Hepatocyte (in vitro differentiated cells): ENCODE results near the gene SEMA4C. TPM values are rescaled to one million over a fixed set of nuclear protein-coding genes. Genes with fewer than 3 reads are reported as not detected.

Experiments
- DNase-seq: peaks from one replicate; pipeline ENCODE4 v3.0.0-alpha.2; 2016; ENCODE audit warnings: low spot score
- H2AFZ ChIP-seq: fragments of 200-600 bp; sonication (generic); 2 replicates; pipeline ENCODE4 v1.6.0; 2016; ENCODE audit warnings: antibody characterized with exemption, mild to moderate bottlenecking
- H3K27ac ChIP-seq: fragments of 200-600 bp; sonication (generic); 2 replicates; pipeline ENCODE4 v1.5.1; 2016; ENCODE audit warnings: mild to moderate bottlenecking
- H3K27me3 ChIP-seq: fragments of 200-600 bp; sonication (generic); 2 replicates; pipeline ENCODE4 v1.6.1; 2016
- H3K36me3 ChIP-seq: fragments of 200-600 bp; sonication (generic); replicated peaks from 2 replicates; pipeline ENCODE4 v1.5.1; 2016; ENCODE audit warnings: low read depth; ENCODE audit not compliant: insufficient read depth
- H3K4me1 ChIP-seq: fragments of 200-600 bp; sonication (generic); 2 replicates; pipeline ENCODE4 v1.5.1; 2016; ENCODE audit warnings: mild to moderate bottlenecking, moderate library complexity; ENCODE audit not compliant: insufficient read depth
- H3K4me2 ChIP-seq: fragments of 200-600 bp; sonication (generic); 2 replicates; pipeline ENCODE4 v1.6.0; 2016
- H3K4me3 ChIP-seq: fragments of 200-600 bp; sonication (generic); 2 replicates; pipeline ENCODE4 v1.5.1; 2016; ENCODE audit warnings: mild to moderate bottlenecking
- H3K79me2 ChIP-seq: fragments of 200-600 bp; sonication (generic); 2 replicates; pipeline ENCODE4 v1.6.0; 2017; ENCODE audit warnings: mild to moderate bottlenecking
- H3K9me2 ChIP-seq: fragments of 200-600 bp; sonication (generic); replicated peaks from 2 replicates; pipeline ENCODE4 v1.6.0; 2017; ENCODE audit warnings: mild to moderate bottlenecking; ENCODE audit not compliant: insufficient read depth
- H3K9me3 ChIP-seq: fragments of 200-600 bp; sonication (generic); 2 replicates; pipeline ENCODE4 v1.5.1; 2016; ENCODE audit warnings: low read depth, mild to moderate bottlenecking
- H4K20me1 ChIP-seq: fragments of 200-600 bp; sonication (generic); 2 replicates; pipeline ENCODE4 v1.6.0; 2016; ENCODE audit warnings: mild to moderate bottlenecking; ENCODE audit not compliant: insufficient read depth, poor library complexity, severe bottlenecking
- EZH2 ChIP-seq: fragments of 200-600 bp; sonication (generic); IDR thresholded peaks from 2 replicates; pipeline ENCODE4 v1.6.1; 2016; ENCODE audit warnings: antibody characterized with exemption, mild to moderate bottlenecking, borderline replicate concordance
- EZH2phosphoT487 ChIP-seq: fragments of 200-600 bp; sonication (generic); IDR thresholded peaks from one replicate; pipeline ENCODE4 v1.6.1; 2018; ENCODE audit warnings: antibody characterized with exemption, mild to moderate bottlenecking, low read depth, moderate library complexity; ENCODE audit not compliant: unreplicated experiment, severe bottlenecking
- WGBS: methylation state at CpG from one replicate; pipeline ENCODE4 v1.1.6; 2016; ENCODE audit warnings: low lambda C conversion rate; ENCODE audit errors: missing lambda C conversion rate; 5-methylcytosine and 5-hydroxymethylcytosine counted together
- polyA plus RNA-seq: library from polyadenylated mRNA; unstranded; fragments of >200 nt; fragmentation: Nextera tagmentation; extraction: Ambion mirVana; gene quantifications from 2 replicates; pipeline ENCODE4 v1.2.1, GENCODE V29; 2016
- total RNA-seq: library from RNA; depleted of rRNA; stranded (reverse); fragments of >200 nt; gene quantifications from 2 replicates; pipeline ENCODE4 v1.2.3, GENCODE V29; 2014
- TF ChIP-seq, protein P1 (sequence below): fragments of 200-600 bp; sonication (generic); IDR thresholded peaks from 2 replicates; pipeline ENCODE4 v1.5.1; 2016; ENCODE audit warnings: antibody characterized with exemption, mild to moderate bottlenecking; ENCODE audit not compliant: poor library complexity

The SEMA4C gene
- total and polyA plus RNA-seq, 2 experiments from 2014 or later = 28.6 to 37.5 TPM

DNA sequence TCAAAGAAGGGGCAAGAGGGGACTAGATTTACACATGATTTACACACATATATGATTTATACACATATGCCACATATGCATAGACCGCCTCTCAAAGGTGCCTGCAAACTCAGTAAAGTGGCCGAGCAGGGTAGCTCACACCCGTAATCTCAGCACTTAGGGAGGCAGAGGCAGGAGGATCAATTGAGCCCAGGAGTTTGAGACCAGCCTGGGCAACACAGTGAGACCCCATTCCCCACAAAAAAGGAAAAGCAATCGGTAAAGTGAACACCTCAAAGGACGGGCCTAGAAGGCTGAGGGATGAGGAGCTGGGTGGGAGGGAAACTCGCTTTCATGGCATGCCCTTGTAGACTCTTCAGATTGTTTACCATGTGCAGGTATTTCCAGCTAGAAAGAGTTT is 17.2 kb downstream of the SEMA4C start:
- Histone ChIP-seq H4K20me1 (peaks cover 3% of the 10 kb centered on the region), H3K4me1 (peaks cover 10% of the 10 kb centered on the region), H3K4me2 (no peak overlapping the region), H3K9me3 (no peaks in the 10 kb centered on the region), H3K4me3 (no peak overlapping the region), H2AFZ (no peak overlapping the region), H3K9me2 (no peaks in the 10 kb centered on the region), H3K27ac (no peak overlapping the region), H3K36me3 (no peaks in the 10 kb centered on the region), H3K79me2 (peaks cover 37% of the 10 kb centered on the region), H3K27me3 (no peaks in the 10 kb centered on the region)
- TF ChIP-seq, protein P1, sequence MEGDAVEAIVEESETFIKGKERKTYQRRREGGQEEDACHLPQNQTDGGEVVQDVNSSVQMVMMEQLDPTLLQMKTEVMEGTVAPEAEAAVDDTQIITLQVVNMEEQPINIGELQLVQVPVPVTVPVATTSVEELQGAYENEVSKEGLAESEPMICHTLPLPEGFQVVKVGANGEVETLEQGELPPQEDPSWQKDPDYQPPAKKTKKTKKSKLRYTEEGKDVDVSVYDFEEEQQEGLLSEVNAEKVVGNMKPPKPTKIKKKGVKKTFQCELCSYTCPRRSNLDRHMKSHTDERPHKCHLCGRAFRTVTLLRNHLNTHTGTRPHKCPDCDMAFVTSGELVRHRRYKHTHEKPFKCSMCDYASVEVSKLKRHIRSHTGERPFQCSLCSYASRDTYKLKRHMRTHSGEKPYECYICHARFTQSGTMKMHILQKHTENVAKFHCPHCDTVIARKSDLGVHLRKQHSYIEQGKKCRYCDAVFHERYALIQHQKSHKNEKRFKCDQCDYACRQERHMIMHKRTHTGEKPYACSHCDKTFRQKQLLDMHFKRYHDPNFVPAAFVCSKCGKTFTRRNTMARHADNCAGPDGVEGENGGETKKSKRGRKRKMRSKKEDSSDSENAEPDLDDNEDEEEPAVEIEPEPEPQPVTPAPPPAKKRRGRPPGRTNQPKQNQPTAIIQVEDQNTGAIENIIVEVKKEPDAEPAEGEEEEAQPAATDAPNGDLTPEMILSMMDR = no peak
- TF ChIP-seq EZH2phosphoT487 = no peak
- TF ChIP-seq EZH2 = no peak
- 99% methylated on average over 6 of the region's 6 CpGs for WGBS
- DNase-seq = no peak

DNA sequence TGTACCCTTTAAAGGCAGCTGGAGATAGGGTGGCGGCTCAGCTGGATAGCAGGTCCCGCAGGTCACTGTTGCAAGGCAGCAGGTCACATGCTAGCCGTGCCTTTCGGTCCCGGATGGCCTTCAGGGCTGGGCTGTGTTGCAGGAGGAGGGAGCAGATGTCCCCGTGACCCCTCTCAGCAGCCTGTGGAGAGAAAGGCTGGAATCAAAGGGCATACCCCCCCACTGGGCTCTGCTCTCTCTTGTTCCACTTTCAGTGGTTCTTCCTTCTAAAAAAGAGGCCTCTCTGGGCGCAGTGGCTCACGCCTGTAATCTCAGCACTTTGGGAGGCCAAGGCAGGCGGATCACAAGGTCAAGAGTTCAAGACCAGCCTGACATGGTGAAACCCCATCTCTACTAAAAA is 21.6 kb downstream of the SEMA4C start:
- no peak overlapping the region for H3K4me3 ChIP-seq
- 69% methylated on average over 9 of the region's 9 CpGs for WGBS
- H3K9me2 ChIP-seq = no peaks in the 10 kb centered on the region
- TF ChIP-seq EZH2phosphoT487 (no peak), EZH2 (no peak)
- TF ChIP-seq, protein P1 = no peak
- no peaks in the 10 kb centered on the region for H3K9me3 ChIP-seq
- H2AFZ ChIP-seq = no peak overlapping the region
- H3K4me2 ChIP-seq = no peak overlapping the region
- no peaks in the 10 kb centered on the region for H4K20me1 ChIP-seq
- H3K4me1 ChIP-seq = no peaks in the 10 kb centered on the region
- peak; percentile 48 for DNase-seq
- no peaks in the 10 kb centered on the region for H3K27me3 ChIP-seq
- H3K36me3 ChIP-seq = no peaks in the 10 kb centered on the region
- peaks cover under 1% of the 10 kb centered on the region for H3K79me2 ChIP-seq
- H3K27ac ChIP-seq = no peak overlapping the region

DNA sequence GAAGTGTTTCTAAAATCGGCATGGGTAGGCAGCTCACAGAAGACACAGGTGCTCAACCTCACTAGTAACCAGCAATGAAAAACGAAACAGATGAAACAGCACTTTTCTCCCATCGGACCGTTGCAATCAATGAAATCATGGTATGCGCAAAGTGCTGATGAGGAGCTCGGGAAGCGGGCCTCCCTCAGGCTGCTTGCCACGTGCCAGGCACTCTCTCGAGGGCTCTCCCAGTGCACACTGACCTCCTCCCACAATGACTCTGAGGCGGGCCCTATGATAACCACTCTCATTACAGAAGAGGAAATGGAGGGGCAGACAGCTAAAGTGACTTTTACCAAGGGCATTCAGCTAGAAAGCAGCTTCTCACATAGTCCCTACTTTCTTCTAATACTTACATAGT is 22.3 kb downstream of the SEMA4C start:
- WGBS = 89% methylated on average over 10 of the region's 10 CpGs
- no peaks in the 10 kb centered on the region for H3K9me3 ChIP-seq
- no peaks in the 10 kb centered on the region for H3K9me2 ChIP-seq
- H3K4me1 ChIP-seq = no peaks in the 10 kb centered on the region
- no peak for DNase-seq
- H3K36me3 ChIP-seq = no peaks in the 10 kb centered on the region
- H3K4me2 ChIP-seq = no peak overlapping the region
- no peak for TF ChIP-seq EZH2
- TF ChIP-seq EZH2phosphoT487 = no peak
- TF ChIP-seq, protein P1 = no peak
- H3K27ac ChIP-seq = no peak overlapping the region
- H2AFZ ChIP-seq = no peak overlapping the region
- H3K4me3 ChIP-seq = no peak overlapping the region
- no peaks in the 10 kb centered on the region for H3K27me3 ChIP-seq
- no peaks in the 10 kb centered on the region for H3K79me2 ChIP-seq
- no peaks in the 10 kb centered on the region for H4K20me1 ChIP-seq

DNA sequence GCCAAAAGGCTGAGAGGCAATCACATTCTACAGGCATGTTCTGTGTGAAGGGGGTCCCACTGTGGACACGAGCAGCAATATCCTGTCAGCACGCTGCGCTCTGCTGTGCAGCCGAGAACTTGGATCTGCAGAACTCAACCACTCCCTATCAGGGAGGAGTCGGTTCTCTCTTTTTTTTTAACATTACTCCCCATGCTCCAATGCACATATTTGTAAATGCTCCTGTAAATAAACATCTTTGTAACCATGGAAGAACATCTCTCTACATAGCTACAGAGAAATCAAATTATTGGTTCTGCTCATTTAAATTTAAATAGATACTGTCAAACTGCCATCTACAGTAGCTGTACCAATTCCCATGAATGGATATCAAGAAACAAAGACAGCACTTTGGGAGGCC is 23.1 kb downstream of the SEMA4C start:
- no peak overlapping the region for H3K4me3 ChIP-seq
- H3K4me1 ChIP-seq = no peaks in the 10 kb centered on the region
- H3K36me3 ChIP-seq = no peaks in the 10 kb centered on the region
- H4K20me1 ChIP-seq = no peaks in the 10 kb centered on the region
- TF ChIP-seq, protein P1 = no peak
- no peak for TF ChIP-seq EZH2phosphoT487
- no peak for TF ChIP-seq EZH2
- no peak overlapping the region for H3K27ac ChIP-seq
- H3K4me2 ChIP-seq = no peak overlapping the region
- no peaks in the 10 kb centered on the region for H3K9me2 ChIP-seq
- 95% methylated on average over 5 of the region's 5 CpGs for WGBS
- DNase-seq = no peak
- no peak overlapping the region for H2AFZ ChIP-seq
- H3K79me2 ChIP-seq = no peaks in the 10 kb centered on the region
- H3K27me3 ChIP-seq = no peaks in the 10 kb centered on the region
- H3K9me3 ChIP-seq = no peaks in the 10 kb centered on the region
